MCF 10A (cell line): ENCODE results near the gene P2RX6. TPM values are rescaled to one million over a fixed set of nuclear protein-coding genes. Genes with fewer than 3 reads are reported as not detected.

Experiments
- BruUV-seq: library from RNA; stranded (reverse); fragments of 400-500 nt; replicated peaks from 2 replicates; lab custom pipeline; 2021; lab: Mats Ljungman, UMichigan
- CTCF ChIA-PET: fragments of 300-600 bp; sonication (Branson Sonifier 250); formaldehyde crosslinking; extraction: SDS; loops from one replicate; lab custom pipeline; 2021; ENCODE audit warnings: antibody characterized with exemption, inconsistent platforms; lab: Yijun Ruan, JAX
- POLR2A ChIA-PET: fragments of 300-600, 350-650 bp; sonication (Branson Sonifier 250); formaldehyde crosslinking; extraction: SDS; loops from one replicate; lab custom pipeline; 2020; ENCODE audit warnings: antibody characterized with exemption, inconsistent platforms; lab: Yijun Ruan, JAX
- DNase-seq: peaks from one replicate; pipeline ENCODE4 v3.0.0-alpha.2; 2018; ENCODE audit not compliant: unreplicated experiment
- H3K27ac Mint-ChIP-seq: one replicate; pipeline ENCODE4 v1.8.0; 2022; ENCODE audit warnings: mild to moderate bottlenecking, low read depth, mixed read lengths; ENCODE audit not compliant: unreplicated experiment
- H3K27me3 Mint-ChIP-seq: one replicate; pipeline ENCODE4 v1.8.0; 2022; ENCODE audit warnings: mixed read lengths; ENCODE audit not compliant: insufficient read depth, unreplicated experiment
- H3K36me3 Mint-ChIP-seq: one replicate; pipeline ENCODE4 v1.8.0; 2022; ENCODE audit warnings: mild to moderate bottlenecking, moderate library complexity, mixed read lengths; ENCODE audit not compliant: insufficient read depth, unreplicated experiment
- H3K4me1 Mint-ChIP-seq: one replicate; pipeline ENCODE4 v1.8.0; 2022; ENCODE audit warnings: mixed read lengths; ENCODE audit not compliant: insufficient read depth, unreplicated experiment
- H3K4me3 Mint-ChIP-seq: one replicate; pipeline ENCODE4 v1.8.0; 2022; ENCODE audit warnings: mild to moderate bottlenecking, moderate library complexity, mixed read lengths; ENCODE audit not compliant: unreplicated experiment
- H3K9me3 Mint-ChIP-seq: one replicate; pipeline ENCODE4 v1.8.0; 2022; ENCODE audit warnings: mixed read lengths; ENCODE audit not compliant: unreplicated experiment
- CTCF ChIP-seq: fragments of 200-600 bp; IDR thresholded peaks from one replicate; pipeline ENCODE4 v1.8.0; 2022; ENCODE audit warnings: antibody characterized with exemption, mild to moderate bottlenecking; ENCODE audit not compliant: unreplicated experiment
- intact Hi-C: fragments of 100-400 bp; cut with micrococcal nuclease; formaldehyde crosslinking; loops from 2 replicates; pipeline ENCODE4 v1.14.1; 2022
- total RNA-seq: library from RNA; stranded (reverse); gene quantifications from 2 replicates; pipeline ENCODE4 v1.2.3, GENCODE V29; 2022

P2RX6 gene
- total RNA-seq, 1 experiment from 2014 or later = 0.19 TPM

- TF ChIP-seq CTCF = no peak
- H3K9me3 Mint-ChIP-seq = no peaks in the 10 kb centered on the region
- no peak overlapping the region for H3K4me3 Mint-ChIP-seq
- H3K27ac Mint-ChIP-seq = no peak overlapping the region
- intact Hi-C loops = no loop called here
- no peaks in the 10 kb centered on the region for H3K27me3 Mint-ChIP-seq
- H3K4me1 Mint-ChIP-seq = peaks cover 12% of the 10 kb centered on the region
- ChIA-PET CTCF (interaction anchor here (0.6 kb wide), 1 partner anchor 98 kb away, joined by 3 read pairs; no protein-coding TSS in a partner anchor), POLR2A (interaction anchor here (1.5 to 1.6 kb wide), 2 partner anchors 11 to 35 kb away, joined by 6 to 7 read pairs; no protein-coding TSS in a partner anchor)
- no TSS peak for BruUV-seq
- H3K36me3 Mint-ChIP-seq = no peaks in the 10 kb centered on the region
- DNase-seq = no peak
These were observed 58.1 kb downstream of the P2RX6 start for GRCh38 chr22:21073023-21073422.

GRCh38 chr22:21073482-21073881 lies 58.5 kb downstream of the P2RX6 start:
- CTCF ChIA-PET = interaction anchor here (0.6 kb wide), 1 partner anchor 99 kb away, joined by 3 read pairs; no protein-coding TSS in a partner anchor
- no peak for TF ChIP-seq CTCF

GRCh38 chr22:21074102-21074715 lies 59.2 kb downstream of the P2RX6 start:
- BruUV-seq = no TSS peak
- Mint-ChIP-seq H3K27ac (no peak overlapping the region), H3K9me3 (no peaks in the 10 kb centered on the region), H3K36me3 (no peaks in the 10 kb centered on the region), H3K4me1 (peaks cover 12% of the 10 kb centered on the region), H3K27me3 (no peaks in the 10 kb centered on the region), H3K4me3 (no peak overlapping the region)
- no peak for TF ChIP-seq CTCF
- POLR2A ChIA-PET = interaction anchor here (0.6 to 1.6 kb wide), 8 partner anchors 9 to 71 kb away, joined by 3 to 7 read pairs (median 4); partner anchors contain the start of genes LRRC74B and P2RX6
- intact Hi-C loops = no loop called here
- CTCF ChIA-PET = no interaction called here
- peak; percentile 85 for DNase-seq

More at GRCh38 chr22:21073482-21073881, 58.5 kb downstream of the P2RX6 start:
- Mint-ChIP-seq H3K36me3 (no peaks in the 10 kb centered on the region), H3K4me1 (peaks cover 12% of the 10 kb centered on the region), H3K27ac (no peak overlapping the region), H3K9me3 (no peaks in the 10 kb centered on the region), H3K27me3 (no peaks in the 10 kb centered on the region), H3K4me3 (no peak overlapping the region)
- no peak for DNase-seq
- POLR2A ChIA-PET = interaction anchor here (1.0 to 1.6 kb wide), 4 partner anchors 10 to 58 kb away, joined by 3 to 7 read pairs (median 6); partner anchors contain the start of gene P2RX6
- intact Hi-C loops = no loop called here
- BruUV-seq = no TSS peak

GRCh38 chr22:21075516-21076138 lies 60.7 kb downstream of the P2RX6 start:
- Mint-ChIP-seq H3K4me1 (peaks cover 12% of the 10 kb centered on the region), H3K4me3 (no peak overlapping the region), H3K36me3 (no peaks in the 10 kb centered on the region), H3K9me3 (no peaks in the 10 kb centered on the region), H3K27ac (no peak overlapping the region), H3K27me3 (no peaks in the 10 kb centered on the region)
- intact Hi-C loops = no loop called here
- BruUV-seq = no TSS peak
- no peak for DNase-seq
- POLR2A ChIA-PET = interaction anchor here (1.3 kb wide), 1 partner anchor 12 kb away, joined by 3 read pairs; no protein-coding TSS in a partner anchor
- no peak for TF ChIP-seq CTCF
- CTCF ChIA-PET = no interaction called here
